Keratinocyte (primary cell): Measurements from ENCODE around the gene FPGT. TPM values are rescaled to one million over a fixed set of nuclear protein-coding genes. Genes with fewer than 3 reads are reported as not detected.

Source experiments
- DNase-seq: peaks from one replicate; pipeline ENCODE4 v3.0.0-alpha.2; 2011; ENCODE audit warnings: low read depth, missing footprints, low spot score
- FAIRE-seq: peaks from 2 replicates; lab custom pipeline; 2011; peaks lifted over from hg19 to GRCh38; lab: Jason Lieb, UNC
- H2AFZ ChIP-seq: 2 replicates; pipeline ENCODE4 v1.6.0; 2012; ENCODE audit warnings: low read length, control low read depth, inconsistent platforms; ENCODE audit not compliant: control insufficient read depth
- H3K27ac ChIP-seq: 2 replicates; pipeline ENCODE4 v1.5.1; 2011; ENCODE audit warnings: low read length; ENCODE audit not compliant: control insufficient read depth, insufficient read depth
- H3K27me3 ChIP-seq: 3 replicates; pipeline ENCODE4 v1.6.0; 2011; ENCODE audit warnings: low read length; ENCODE audit not compliant: control insufficient read depth, insufficient read depth; ENCODE audit errors: extremely low read depth
- H3K36me3 ChIP-seq, 2 experiments: 2 replicates in 1 of 2; 3 replicates in 1 of 2; pipeline ENCODE4 v1.5.1; 2011; ENCODE audit warnings: low read length in 2 of 2, mild to moderate bottlenecking in 1 of 2; ENCODE audit not compliant: control insufficient read depth in 2 of 2, insufficient read depth in 2 of 2; ENCODE audit errors: extremely low read depth in 1 of 2
- H3K4me1 ChIP-seq: 3 replicates; pipeline ENCODE4 v1.5.1; 2011; ENCODE audit warnings: low read length; ENCODE audit not compliant: control insufficient read depth, insufficient read depth; ENCODE audit errors: extremely low read depth
- H3K4me2 ChIP-seq: 3 replicates; pipeline ENCODE4 v1.6.0; 2011; ENCODE audit warnings: low read depth, low read length; ENCODE audit not compliant: control insufficient read depth, insufficient read depth; ENCODE audit errors: extremely low read depth
- H3K4me3 ChIP-seq, 3 experiments: fragments of 200-600 bp in 1 of 3; sonication (generic) in 1 of 3; 2 replicates in 2 of 3; 3 replicates in 1 of 3; pipeline ENCODE4 v1.5.1; 2011 to 2016; ENCODE audit warnings: low read length in 3 of 3, mild to moderate bottlenecking in 3 of 3, control low read depth in 2 of 3, inconsistent platforms in 1 of 3, low read depth in 1 of 3, mixed read lengths in 1 of 3, mixed run types in 1 of 3, moderate library complexity in 1 of 3; ENCODE audit not compliant: control insufficient read depth in 2 of 3, insufficient read depth in 2 of 3; ENCODE audit errors: extremely low read depth in 1 of 3
- H3K79me2 ChIP-seq: 2 replicates; pipeline ENCODE4 v1.6.0; 2012; ENCODE audit warnings: low read length; ENCODE audit not compliant: control insufficient read depth, insufficient read depth
- H3K9ac ChIP-seq: 3 replicates; pipeline ENCODE4 v1.6.0; 2011; ENCODE audit warnings: low read length; ENCODE audit not compliant: control insufficient read depth, insufficient read depth; ENCODE audit errors: extremely low read depth
- H3K9me1 ChIP-seq: 3 replicates; pipeline ENCODE4 v1.6.0; 2011; ENCODE audit warnings: low read length; ENCODE audit not compliant: control insufficient read depth, insufficient read depth; ENCODE audit errors: extremely low read depth
- H3K9me3 ChIP-seq: 2 replicates; pipeline ENCODE4 v1.5.1; 2012; ENCODE audit warnings: low read depth, low read length; ENCODE audit not compliant: control insufficient read depth
- H4K20me1 ChIP-seq: 3 replicates; pipeline ENCODE4 v1.6.0; 2011; ENCODE audit warnings: low read length; ENCODE audit not compliant: control insufficient read depth, insufficient read depth; ENCODE audit errors: extremely low read depth
- CTCF ChIP-seq, 3 experiments: IDR thresholded peaks in 1 of 3; conservative IDR thresholded peaks in 1 of 3; optimal IDR thresholded peaks in 1 of 3; 2 replicates in 2 of 3; 3 replicates in 1 of 3; pipeline versions ENCODE3 to v1.5.1; 2011; ENCODE audit warnings: low read length in 3 of 3, mild to moderate bottlenecking in 3 of 3, moderate library complexity in 2 of 3, control low read depth in 1 of 3, inconsistent platforms in 1 of 3; ENCODE audit not compliant: insufficient read depth in 2 of 3; ENCODE audit errors: extremely low read depth in 1 of 3
- EZH2 ChIP-seq: IDR thresholded peaks from one replicate; pipeline ENCODE4 v1.6.1; 2012; ENCODE audit warnings: inconsistent platforms, mild to moderate bottlenecking, low read length, moderate library complexity
- dilution Hi-C: fragments of 300-500 bp; cut with MboI; formaldehyde crosslinking; loops from one replicate; pipeline ENCODE4 v1.7.0; 2020; ENCODE audit warnings: low sequenced_read_pairs; ENCODE audit not compliant: extremely low pct_ligation_motif_present
- polyA plus RNA-seq, 5 experiments: library from polyadenylated mRNA; depleted of rRNA in 3 of 5; stranded (reverse) in 3 of 5; stranded (forward) in 1 of 5; unstranded in 1 of 5; fragments of >200 nt; gene quantifications; 1 replicate in 1 of 5; 2 replicates in 3 of 5; 3 replicates in 1 of 5; pipeline versions ENCODE4 v1.2.1 to v1.2.3, GENCODE V29; 2011 to 2012; ENCODE audit warnings: missing spikeins in 2 of 5, low read depth in 1 of 5, low replicate concordance in 1 of 5

FPGT gene
- polyA plus RNA-seq, 1 donor (not counting 4 experiments of a cell fraction or from before 2014, with no cell fraction given): 23.6 TPM

GRCh38 chr1:74237035-74237434 lies 39.0 kb downstream of the FPGT start:
- no peak for FAIRE-seq
- Histone ChIP-seq H3K9ac (no peak overlapping the region), H3K9me1 (no peaks in the 10 kb centered on the region)

GRCh38 chr1:74237787-74238186 lies 39.7 kb downstream of the FPGT start:
- Histone ChIP-seq H3K36me3 (no peaks in the 10 kb centered on the region), H3K79me2 (no peaks in the 10 kb centered on the region), H3K4me2 (no peak overlapping the region), H4K20me1 (no peaks in the 10 kb centered on the region), H3K9ac (no peak overlapping the region), H3K4me1 (no peaks in the 10 kb centered on the region), H3K27ac (no peak overlapping the region), H2AFZ (no peak overlapping the region), H3K27me3 (no peaks in the 10 kb centered on the region), H3K9me3 (no peaks in the 10 kb centered on the region), H3K4me3 (no peak overlapping the region), H3K9me1 (no peaks in the 10 kb centered on the region)
- FAIRE-seq: no peak
- TF ChIP-seq CTCF (optimal IDR thresholded peaks at IDR 0.05 in 1 of 3, IDR thresholded peaks at IDR 0.05 in 1 of 3, conservative IDR thresholded peaks at IDR 0.05 in 1 of 3; ENCODE audit: extremely low read depth in 1 of 3, insufficient read depth in 2 of 3, low read length in 3 of 3): no peak
- TF ChIP-seq EZH2: no peak
- no peak for DNase-seq
- dilution Hi-C loops: no loop called here

More at GRCh38 chr1:74237035-74237434, 39.0 kb downstream of the FPGT start:
- Histone ChIP-seq H3K36me3 (no peaks in the 10 kb centered on the region), H3K4me3 (no peak overlapping the region), H3K9me3 (no peaks in the 10 kb centered on the region), H3K4me1 (no peaks in the 10 kb centered on the region), H3K27ac (no peak overlapping the region), H3K4me2 (no peak overlapping the region), H4K20me1 (no peaks in the 10 kb centered on the region), H3K79me2 (no peaks in the 10 kb centered on the region), H3K27me3 (no peaks in the 10 kb centered on the region), H2AFZ (no peak overlapping the region)
- TF ChIP-seq EZH2: no peak
- no peak for TF ChIP-seq CTCF (optimal IDR thresholded peaks at IDR 0.05 in 1 of 3, IDR thresholded peaks at IDR 0.05 in 1 of 3, conservative IDR thresholded peaks at IDR 0.05 in 1 of 3; ENCODE audit: extremely low read depth in 1 of 3, insufficient read depth in 2 of 3, low read length in 3 of 3)
- no peak for DNase-seq
- dilution Hi-C loops: no loop called here
